ENCODE data around the gene YWHAE.

The YWHAE gene

DNA sequence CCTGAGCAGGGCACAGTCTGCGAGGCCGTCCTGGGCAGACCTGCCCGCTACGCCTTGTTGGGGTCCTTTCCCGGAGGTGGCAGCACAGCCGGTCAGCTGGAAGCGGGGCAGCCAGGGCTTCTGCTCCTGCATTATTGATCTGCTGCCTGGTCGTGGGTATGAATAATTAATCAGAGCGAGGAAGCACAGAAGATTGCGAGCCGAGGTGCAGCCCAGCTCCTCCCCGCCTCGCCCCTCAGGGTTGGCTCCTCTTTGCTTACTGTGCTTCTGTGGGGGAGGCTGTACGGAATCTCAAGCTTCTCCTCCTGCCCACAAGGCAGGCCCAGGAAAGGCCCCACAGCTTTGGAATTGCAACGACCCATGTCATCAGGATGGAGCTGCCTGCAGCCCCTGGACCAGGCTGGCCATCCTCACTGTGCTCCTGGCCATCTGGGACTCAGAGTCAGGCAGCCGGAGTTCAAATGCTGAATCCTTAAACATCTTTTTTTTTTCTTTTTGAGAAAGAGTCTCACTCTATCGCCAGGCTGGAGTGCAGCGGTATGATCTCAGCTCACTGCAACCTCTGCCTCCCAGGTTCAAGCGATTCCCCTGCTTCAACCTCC, 95.0 kb downstream of the YWHAE start:
- POLR2A ChIA-PET (ENCODE audit: low non-redundant PET) = no interaction called here
- CTCF ChIA-PET = interaction anchor here (0.7 kb wide), 1 partner anchor 142 kb away, joined by 3 read pairs; no protein-coding TSS in a partner anchor
- no peak for DNase-seq (ENCODE audit: low spot score)
- TF ChIP-seq CTCF (conservative IDR thresholded peaks at IDR 0.05; ENCODE audit: low read depth) = no peak
- H3K27ac ChIP-seq = no peak overlapping the region

- CTCF ChIA-PET = interaction anchor here (0.7 kb wide), 1 partner anchor 142 kb away, joined by 3 read pairs; no protein-coding TSS in a partner anchor
- POLR2A ChIA-PET (ENCODE audit: low non-redundant PET) = no interaction called here
- H3K27ac ChIP-seq = no peak overlapping the region
- TF ChIP-seq CTCF (conservative IDR thresholded peaks at IDR 0.05; ENCODE audit: low read depth) = no peak
- no peak for DNase-seq (ENCODE audit: low spot score)
These were observed 95.5 kb downstream of the YWHAE start for GRCh38 chr17:1304522-1304921.

GRCh38 chr17:1302761-1303160, 97.3 kb downstream of the YWHAE start:
- ChIA-PET CTCF (no interaction called here), POLR2A (ENCODE audit: low non-redundant PET) (no interaction called here)
- no peak for TF ChIP-seq CTCF (conservative IDR thresholded peaks at IDR 0.05; ENCODE audit: low read depth)
- H3K27ac ChIP-seq = no peak overlapping the region
- DNase-seq (ENCODE audit: low spot score) = no peak

DNA sequence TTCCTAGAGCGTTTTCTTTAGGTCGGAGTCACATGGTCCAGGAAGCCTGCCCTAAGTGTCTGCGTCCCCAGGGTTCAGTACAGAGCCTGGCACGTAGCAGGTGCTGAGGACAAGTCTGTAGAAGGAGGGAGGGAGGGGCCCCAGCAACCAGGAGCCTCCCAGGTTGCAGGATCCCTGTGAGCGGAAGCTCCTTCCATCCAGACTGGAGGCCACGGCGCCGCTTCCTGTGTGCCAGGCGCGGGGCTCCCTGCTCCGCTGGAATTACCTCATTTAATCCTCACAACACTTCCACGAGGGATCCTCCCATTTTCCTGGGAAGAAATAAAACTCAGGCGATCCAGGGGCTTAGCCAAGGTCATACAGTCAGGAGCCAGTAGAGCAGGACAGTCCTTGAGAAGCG, 98.5 kb downstream of the YWHAE start:
- TF ChIP-seq CTCF (conservative IDR thresholded peaks at IDR 0.05; ENCODE audit: low read depth) = no peak
- CTCF ChIA-PET = interaction anchor here (0.6 kb wide), 1 partner anchor 28 kb away, joined by 3 read pairs; no protein-coding TSS in a partner anchor
- H3K27ac ChIP-seq = no peak overlapping the region
- POLR2A ChIA-PET (ENCODE audit: low non-redundant PET) = no interaction called here
- DNase-seq (ENCODE audit: low spot score) = no peak

DNA sequence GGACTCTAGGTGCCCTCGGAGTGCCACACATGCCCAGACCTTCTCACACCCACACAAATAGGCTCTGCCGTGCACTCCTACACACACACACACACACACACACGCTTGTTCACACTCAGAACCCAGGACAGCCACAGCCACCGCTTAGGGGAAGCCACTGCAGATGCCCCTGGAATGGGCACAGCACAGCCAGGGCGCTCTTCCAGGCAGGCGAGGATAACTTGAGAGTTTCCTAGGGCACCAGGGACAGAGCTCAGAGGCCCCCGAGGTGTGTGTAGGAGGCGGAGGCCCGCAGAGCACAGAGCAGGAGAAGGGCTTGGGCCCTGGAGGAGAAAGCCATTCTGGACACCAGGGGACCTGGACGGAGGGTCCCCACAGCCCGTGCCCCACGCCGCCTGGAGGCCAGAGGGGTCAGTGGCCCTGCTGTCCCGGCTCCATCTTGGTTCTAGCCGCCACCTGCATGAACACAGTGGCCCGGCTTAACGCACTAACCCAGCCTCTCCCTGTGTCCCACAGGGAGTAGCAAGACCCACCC, 99.6 kb downstream of the YWHAE start:
- ChIA-PET POLR2A (ENCODE audit: low non-redundant PET) (no interaction called here), CTCF (no interaction called here)
- H3K27ac ChIP-seq = no peak overlapping the region
- TF ChIP-seq CTCF (conservative IDR thresholded peaks at IDR 0.05; ENCODE audit: low read depth) = no peak
- DNase-seq (ENCODE audit: low spot score) = no peak

GRCh38 chr17:1299552-1300370, 100.3 kb downstream of the YWHAE start:
- H3K27ac ChIP-seq = no peak overlapping the region
- DNase-seq (ENCODE audit: low spot score) = no peak
- ChIA-PET CTCF (interaction anchor here (0.7 kb wide), 1 partner anchor 189 kb away, joined by 3 read pairs; no protein-coding TSS in a partner anchor), POLR2A (ENCODE audit: low non-redundant PET) (no interaction called here)
- no peak for TF ChIP-seq CTCF (conservative IDR thresholded peaks at IDR 0.05; ENCODE audit: low read depth)

All from RWPE1 (cell line).